HCT116 (cell line): ENCODE measurements around the gene SLFN5. TPM values are rescaled to one million over a fixed set of nuclear protein-coding genes. Genes with fewer than 3 reads are reported as not detected.

Experiments
- ATAC-seq: fragments of 200-7000 bp; cut with Tn5 transposase; 2 replicates; pipeline ENCODE4 v1.9.1; 2020; ENCODE audit warnings: mild to moderate bottlenecking, moderate library complexity
- BruUV-seq: library from RNA; stranded (reverse); fragments of 400-500 nt; replicated peaks from 2 replicates; lab custom pipeline; 2021; lab: Mats Ljungman, UMichigan
- CTCF ChIA-PET: fragments of 300-600 bp; sonication (Branson Sonifier 250); formaldehyde crosslinking; loops from one replicate; lab custom pipeline; 2021; ENCODE audit warnings: antibody characterized with exemption; lab: Charles Lee
- POLR2A ChIA-PET: fragments of 300-600, 350-600 bp; sonication (Branson Sonifier 250); formaldehyde crosslinking; loops from one replicate; lab custom pipeline; 2021; ENCODE audit warnings: antibody characterized with exemption; lab: Charles Lee
- RAD21 ChIA-PET, 2 experiments: fragments of 300-600 bp; sonication (Branson Sonifier 250); formaldehyde crosslinking; loops; one replicate each; lab custom pipeline; 2023; ENCODE audit warnings: low total read pairs in 2 of 2; ENCODE audit not compliant: uncharacterized antibody in 2 of 2, unreplicated experiment in 2 of 2, low non-redundant PET in 1 of 2; lab: Charles Lee
- DNase-seq: peaks from one replicate; pipeline ENCODE4 v3.0.0-alpha.2; 2010; ENCODE audit warnings: low read depth, low spot score
- H2AFZ ChIP-seq: fragments of 200-600 bp; shearing (Covaris generic), sonication (generic); 2 replicates; pipeline ENCODE4 v1.6.1; 2017; ENCODE audit warnings: low read depth, mixed run types, mixed read lengths, antibody characterized with exemption, low read length; ENCODE audit not compliant: poor library complexity, severe bottlenecking
- H3K27ac ChIP-seq: 2 replicates; pipeline ENCODE4 v1.5.1; 2012; ENCODE audit warnings: low read depth, low read length
- H3K27me3 ChIP-seq: fragments of 200-600 bp; sonication (generic); 2 replicates; pipeline ENCODE4 v1.6.1; 2016; ENCODE audit warnings: mixed run types, low read length, mixed read lengths; ENCODE audit not compliant: insufficient read depth
- H3K36me3 ChIP-seq, 2 experiments: fragments of 200-500 bp in 1 of 2; fragments of 200-600 bp in 1 of 2; sonication (Bioruptor generic) in 1 of 2; sonication (generic) in 1 of 2; 2 replicates each; pipeline versions ENCODE4 v1.5.1 to v1.6.1; 2014 to 2016; ENCODE audit warnings: low read length in 2 of 2, inconsistent platforms in 1 of 2, mixed read lengths in 1 of 2, mixed run types in 1 of 2; ENCODE audit not compliant: insufficient read depth in 2 of 2, control insufficient read depth in 1 of 2
- H3K4me1 ChIP-seq, 2 experiments: fragments of 200-600 bp in 1 of 2; sonication (generic) in 1 of 2; 2 replicates each; pipeline versions ENCODE4 v1.5.1 to v1.6.1; 2012 to 2017; ENCODE audit warnings: low read length in 2 of 2, inconsistent platforms in 1 of 2, mild to moderate bottlenecking in 1 of 2, mixed read lengths in 1 of 2, mixed run types in 1 of 2, moderate library complexity in 1 of 2; ENCODE audit not compliant: insufficient read depth in 2 of 2, control insufficient read depth in 1 of 2
- H3K4me2 ChIP-seq: fragments of 200-600 bp; sonication (generic); 2 replicates; pipeline ENCODE4 v1.6.1; 2017; ENCODE audit warnings: mixed run types, low read length, mixed read lengths
- H3K4me3 ChIP-seq, 2 experiments: fragments of 200-600 bp in 1 of 2; sonication (generic) in 1 of 2; replicated peaks in 1 of 2; 2 replicates each; pipeline ENCODE4 v1.5.1; 2011 to 2016; ENCODE audit warnings: low read length in 2 of 2, control low read depth in 1 of 2, low read depth in 1 of 2, mild to moderate bottlenecking in 1 of 2, mixed read lengths in 1 of 2, mixed run types in 1 of 2
- H3K79me2 ChIP-seq: fragments of 200-600 bp; sonication (generic); 2 replicates; pipeline ENCODE4 v1.6.1; 2017; ENCODE audit warnings: mild to moderate bottlenecking, mixed run types, low read length, moderate library complexity, mixed read lengths; ENCODE audit not compliant: insufficient read depth
- H3K9ac ChIP-seq: fragments of 200-600 bp; sonication (generic); 2 replicates; pipeline ENCODE4 v1.6.1; 2016; ENCODE audit warnings: low read length, mixed read lengths
- H3K9me2 ChIP-seq: fragments of 200-600 bp; sonication (generic), shearing (Covaris generic); 2 replicates; pipeline ENCODE4 v1.6.1; 2017; ENCODE audit warnings: mixed run types, mild to moderate bottlenecking, moderate library complexity; ENCODE audit not compliant: insufficient read depth
- H3K9me3 ChIP-seq, 2 experiments: fragments of 200-500 bp in 1 of 2; fragments of 200-600 bp in 1 of 2; sonication (Bioruptor generic) in 1 of 2; sonication (generic) in 1 of 2; 2 replicates each; pipeline ENCODE4 v1.6.1; 2014 to 2017; ENCODE audit warnings: low read length in 2 of 2, mixed read lengths in 2 of 2, inconsistent platforms in 1 of 2, low read depth in 1 of 2, mild to moderate bottlenecking in 1 of 2, mixed run types in 1 of 2, moderate library complexity in 1 of 2; ENCODE audit not compliant: control insufficient read depth in 1 of 2, insufficient read depth in 1 of 2
- H4K20me1 ChIP-seq: fragments of 200-600 bp; sonication (generic), shearing (Covaris generic); 2 replicates; pipeline ENCODE4 v1.6.1; 2017; ENCODE audit warnings: mixed run types, mild to moderate bottlenecking, moderate library complexity; ENCODE audit not compliant: insufficient read depth
- RAD21 ChIP-seq: IDR thresholded peaks from 2 replicates; pipeline ENCODE4 v1.6.1; 2012; ENCODE audit warnings: low read depth, mild to moderate bottlenecking
- YY1 ChIP-seq: IDR thresholded peaks from 2 replicates; pipeline ENCODE4 v1.6.1; 2011; ENCODE audit warnings: low read length, low read depth, moderate library complexity, mild to moderate bottlenecking; ENCODE audit not compliant: insufficient replicate concordance; ENCODE audit errors: extremely low read depth
- ZNF274 ChIP-seq: fragments of 200-500 bp; sonication (Bioruptor generic); IDR thresholded peaks from 2 replicates; pipeline ENCODE4 v1.6.1; 2014; ENCODE audit warnings: mild to moderate bottlenecking, low read depth, low read length, inconsistent platforms
- intact Hi-C: fragments of 100-400 bp; cut with micrococcal nuclease; formaldehyde crosslinking; loops from 2 replicates; pipeline ENCODE4 v1.10.0; 2022
- total RNA-seq: library from RNA; stranded (reverse); gene quantifications from one replicate; pipeline ENCODE4 v1.2.1, GENCODE V29; 2021; ENCODE audit not compliant: unreplicated experiment

Gene SLFN5
- total RNA-seq, 1 experiment from 2014 or later = 23.7 TPM

GRCh38 chr17:35322749-35323148 lies 79.9 kb downstream of the SLFN5 start:
- peaks cover 22% of the 10 kb centered on the region for H3K27me3 ChIP-seq
- ATAC-seq = no peak
- intact Hi-C loops = no loop called here
- H3K9me3 ChIP-seq = no peaks in the 10 kb centered on the region
- no peaks in the 10 kb centered on the region for H4K20me1 ChIP-seq
- RAD21 ChIA-PET = no interaction called here
- CTCF ChIA-PET = no interaction called here
- no peak overlapping the region for H3K27ac ChIP-seq
- H3K79me2 ChIP-seq = no peaks in the 10 kb centered on the region
- H2AFZ ChIP-seq = no peak overlapping the region
- POLR2A ChIA-PET = no interaction called here
- no peak overlapping the region for H3K9ac ChIP-seq
- no peak overlapping the region for H3K4me3 ChIP-seq
- H3K4me1 ChIP-seq = no peaks in the 10 kb centered on the region
- H3K36me3 ChIP-seq = no peaks in the 10 kb centered on the region
- TF ChIP-seq YY1 = no peak
- TF ChIP-seq ZNF274 = no peak
- TF ChIP-seq RAD21 = no peak
- TF ChIP-seq, all 23 proteins: peak for 0
- no peak overlapping the region for H3K4me2 ChIP-seq
- DNase-seq = no peak
- no peaks in the 10 kb centered on the region for H3K9me2 ChIP-seq
- BruUV-seq = no TSS peak

Other genes starting within 250 kb of the SLFN5 start
- 40.3 TPM for gene RFFL, start 179.4 kb upstream of the SLFN5 start, total RNA-seq
- gene RAD51D, start 123.2 kb upstream of the SLFN5 start, total RNA-seq = 12.9 TPM
- not detected for gene FNDC8, start 121.5 kb upstream of the SLFN5 start, total RNA-seq
- gene NLE1, start 100.8 kb upstream of the SLFN5 start, total RNA-seq = 55.5 TPM
- not detected for gene UNC45B, start 95.3 kb upstream of the SLFN5 start, total RNA-seq
- gene SLC35G3, start 48.7 kb upstream of the SLFN5 start, total RNA-seq = not detected
- not detected for gene SLFN11, start 130.5 kb downstream of the SLFN5 start, total RNA-seq
- not detected for gene SLFN12, start 189.4 kb downstream of the SLFN5 start, total RNA-seq
- 0.10 TPM for gene SLFN13, start 205.7 kb downstream of the SLFN5 start, total RNA-seq